ENCODE measurements around the gene EML2.
"Not testable (repeated sequence)": the region's sequence is repeated elsewhere in the genome, so short reads cannot be mapped to it uniquely, and the experiment has no call there.

Gene EML2

GRCh38 chr19:45638930-45639729 lies at the start of gene EML2:
Gene EML2, minus strand, starts transcription at chr19:45639397. Its CDS starts 21 bp downstream, at chr19:45639376.
- Histone ChIP-seq H3K27ac (ENCODE audit: low read depth, low read length) (no peak within 1 kb of the TSS), H3K4me1 (ENCODE audit: control insufficient read depth in 5 of 5, insufficient read depth in 5 of 5, low read length in 5 of 5) (peaks cover 0 to 45% (median 40%) of the 10 kb centered on the region in 5 donors), H3K9ac (ENCODE audit: low read length in 5 of 5) (peak within 1 kb of the TSS; percentile 63 to 89 (median 73)), H3K36me3 (ENCODE audit: control insufficient read depth in 5 of 5, insufficient read depth in 5 of 5, low read length in 5 of 5) (no peaks in the 10 kb centered on the region), H3K27me3 (ENCODE audit: control insufficient read depth in 5 of 5, insufficient read depth in 4 of 5, low read length in 5 of 5) (peaks cover 0 to 10% (median 1%) of the 10 kb centered on the region in 5 donors), H3K9me3 (ENCODE audit: control insufficient read depth in 5 of 5, low read length in 5 of 5) (no peaks in the 10 kb centered on the region), H3K4me3 (ENCODE audit: low read depth in 1 of 5, low read length in 5 of 5) (peak within 1 kb of the TSS; percentile 68 to 91 (median 78))

GRCh38 chr19:45687599-45687998 lies 48.4 kb upstream of the EML2 start:
- Histone ChIP-seq H3K9me3 (ENCODE audit: control insufficient read depth in 5 of 5, low read length in 5 of 5) (no peaks in the 10 kb centered on the region), H3K27me3 (ENCODE audit: control insufficient read depth in 5 of 5, insufficient read depth in 4 of 5, low read length in 5 of 5) (no peaks in the 10 kb centered on the region), H3K9ac (ENCODE audit: low read length in 5 of 5) (no peak overlapping the region), H3K27ac (ENCODE audit: low read depth, low read length) (no peak overlapping the region), H3K4me1 (ENCODE audit: control insufficient read depth in 5 of 5, insufficient read depth in 5 of 5, low read length in 5 of 5) (peaks cover 2 to 19% (median 9%) of the 10 kb centered on the region in 5 donors), H3K36me3 (ENCODE audit: control insufficient read depth in 5 of 5, insufficient read depth in 5 of 5, low read length in 5 of 5) (peaks cover 0 to 42% (median 38%) of the 10 kb centered on the region in 5 donors), H3K4me3 (ENCODE audit: low read depth in 1 of 5, low read length in 5 of 5) (no peak overlapping the region)

- H3K9me3 ChIP-seq (ENCODE audit: control insufficient read depth in 5 of 5, low read length in 5 of 5); H3K27ac ChIP-seq (ENCODE audit: low read depth, low read length); H3K9ac ChIP-seq (ENCODE audit: low read length in 5 of 5); H3K4me3 ChIP-seq (ENCODE audit: low read depth in 1 of 5, low read length in 5 of 5); H3K27me3 ChIP-seq (ENCODE audit: control insufficient read depth in 5 of 5, insufficient read depth in 4 of 5, low read length in 5 of 5): not testable (repeated sequence)
- Histone ChIP-seq H3K4me1 (ENCODE audit: control insufficient read depth in 5 of 5, insufficient read depth in 5 of 5, low read length in 5 of 5) (peaks cover 0 to 13% (median 11%) of the 10 kb centered on the region in 5 donors), H3K36me3 (ENCODE audit: control insufficient read depth in 5 of 5, insufficient read depth in 5 of 5, low read length in 5 of 5) (peaks cover 0 to 42% (median 38%) of the 10 kb centered on the region in 5 donors)
These were observed 45.8 kb upstream of the EML2 start for GRCh38 chr19:45685045-45685444.

GRCh38 chr19:45682908-45683307 lies 43.7 kb upstream of the EML2 start:
- Histone ChIP-seq H3K27ac (ENCODE audit: low read depth, low read length) (no peak overlapping the region), H3K9ac (ENCODE audit: low read length in 5 of 5) (no peak overlapping the region), H3K36me3 (ENCODE audit: control insufficient read depth in 5 of 5, insufficient read depth in 5 of 5, low read length in 5 of 5) (peaks cover 0 to 36% (median 30%) of the 10 kb centered on the region in 5 donors), H3K9me3 (ENCODE audit: control insufficient read depth in 5 of 5, low read length in 5 of 5) (no peaks in the 10 kb centered on the region), H3K4me3 (ENCODE audit: low read depth in 1 of 5, low read length in 5 of 5) (no peak overlapping the region), H3K4me1 (ENCODE audit: control insufficient read depth in 5 of 5, insufficient read depth in 5 of 5, low read length in 5 of 5) (peaks cover 0 to 15% (median 14%) of the 10 kb centered on the region in 5 donors), H3K27me3 (ENCODE audit: control insufficient read depth in 5 of 5, insufficient read depth in 4 of 5, low read length in 5 of 5) (peaks cover 4 to 10% (median 9%) of the 10 kb centered on the region in 5 donors)

- peaks cover 10 to 16% (median 14%) of the 10 kb centered on the region in 5 donors for H3K27me3 ChIP-seq (ENCODE audit: control insufficient read depth in 5 of 5, insufficient read depth in 4 of 5, low read length in 5 of 5)
- H3K9me3 ChIP-seq (ENCODE audit: control insufficient read depth in 5 of 5, low read length in 5 of 5), result no peaks in the 10 kb centered on the region
- peaks cover 0 to 22% (median 21%) of the 10 kb centered on the region in 5 donors for H3K4me1 ChIP-seq (ENCODE audit: control insufficient read depth in 5 of 5, insufficient read depth in 5 of 5, low read length in 5 of 5)
- peaks cover 0 to 28% (median 22%) of the 10 kb centered on the region in 5 donors for H3K36me3 ChIP-seq (ENCODE audit: control insufficient read depth in 5 of 5, insufficient read depth in 5 of 5, low read length in 5 of 5)
- H3K9ac ChIP-seq (ENCODE audit: low read length in 5 of 5), result peak overlapping the region in 4 of 5 donors; percentile 7 to 56 (median 42)
- peak overlapping the region; percentile 10 for H3K27ac ChIP-seq (ENCODE audit: low read depth, low read length)
- peak overlapping the region in 2 of 5 donors; percentile 50 to 52 for H3K4me3 ChIP-seq (ENCODE audit: low read depth in 1 of 5, low read length in 5 of 5)
These were observed 42.9 kb upstream of the EML2 start for GRCh38 chr19:45682117-45682516.

- peak overlapping the region; percentile 10 for H3K27ac ChIP-seq (ENCODE audit: low read depth, low read length)
- H3K4me1 ChIP-seq (ENCODE audit: control insufficient read depth in 5 of 5, insufficient read depth in 5 of 5, low read length in 5 of 5), result peaks cover 0 to 27% (median 21%) of the 10 kb centered on the region in 5 donors
- peak overlapping the region in 4 of 5 donors; percentile 50 to 55 (median 51) for H3K4me3 ChIP-seq (ENCODE audit: low read depth in 1 of 5, low read length in 5 of 5)
- peaks cover 0 to 24% (median 18%) of the 10 kb centered on the region in 5 donors for H3K36me3 ChIP-seq (ENCODE audit: control insufficient read depth in 5 of 5, insufficient read depth in 5 of 5, low read length in 5 of 5)
- no peaks in the 10 kb centered on the region for H3K9me3 ChIP-seq (ENCODE audit: control insufficient read depth in 5 of 5, low read length in 5 of 5)
- peak overlapping the region in 4 of 5 donors; percentile 7 to 56 (median 42) for H3K9ac ChIP-seq (ENCODE audit: low read length in 5 of 5)
- peaks cover 11 to 20% (median 18%) of the 10 kb centered on the region in 5 donors for H3K27me3 ChIP-seq (ENCODE audit: control insufficient read depth in 5 of 5, insufficient read depth in 4 of 5, low read length in 5 of 5)
These were observed 42.3 kb upstream of the EML2 start for GRCh38 chr19:45681391-45682015.

- Histone ChIP-seq H3K4me3 (ENCODE audit: low read depth in 1 of 5, low read length in 5 of 5) (peak overlapping the region in 2 of 5 donors; percentile 1 to 37), H3K4me1 (ENCODE audit: control insufficient read depth in 5 of 5, insufficient read depth in 5 of 5, low read length in 5 of 5) (peaks cover 0 to 27% (median 21%) of the 10 kb centered on the region in 5 donors), H3K27ac (ENCODE audit: low read depth, low read length) (no peak overlapping the region), H3K36me3 (ENCODE audit: control insufficient read depth in 5 of 5, insufficient read depth in 5 of 5, low read length in 5 of 5) (no peaks in the 10 kb centered on the region), H3K9me3 (ENCODE audit: control insufficient read depth in 5 of 5, low read length in 5 of 5) (no peaks in the 10 kb centered on the region), H3K9ac (ENCODE audit: low read length in 5 of 5) (peak overlapping the region in 1 of 5 donors; percentile 7), H3K27me3 (ENCODE audit: control insufficient read depth in 5 of 5, insufficient read depth in 4 of 5, low read length in 5 of 5) (peaks cover 14 to 28% (median 20%) of the 10 kb centered on the region in 5 donors)
These were observed 38.4 kb upstream of the EML2 start for GRCh38 chr19:45677351-45678230.

GRCh38 chr19:45676851-45677263 lies 37.7 kb upstream of the EML2 start:
- Histone ChIP-seq H3K27ac (ENCODE audit: low read depth, low read length) (no peak overlapping the region), H3K9me3 (ENCODE audit: control insufficient read depth in 5 of 5, low read length in 5 of 5) (no peaks in the 10 kb centered on the region), H3K9ac (ENCODE audit: low read length in 5 of 5) (no peak overlapping the region), H3K36me3 (ENCODE audit: control insufficient read depth in 5 of 5, insufficient read depth in 5 of 5, low read length in 5 of 5) (no peaks in the 10 kb centered on the region), H3K4me3 (ENCODE audit: low read depth in 1 of 5, low read length in 5 of 5) (peak overlapping the region in 1 of 5 donors; percentile 9), H3K27me3 (ENCODE audit: control insufficient read depth in 5 of 5, insufficient read depth in 4 of 5, low read length in 5 of 5) (peaks cover 14 to 28% (median 20%) of the 10 kb centered on the region in 5 donors), H3K4me1 (ENCODE audit: control insufficient read depth in 5 of 5, insufficient read depth in 5 of 5, low read length in 5 of 5) (peaks cover 0 to 23% (median 18%) of the 10 kb centered on the region in 5 donors)

- Histone ChIP-seq H3K27ac (ENCODE audit: low read depth, low read length) (no peak overlapping the region), H3K36me3 (ENCODE audit: control insufficient read depth in 5 of 5, insufficient read depth in 5 of 5, low read length in 5 of 5) (no peaks in the 10 kb centered on the region), H3K9ac (ENCODE audit: low read length in 5 of 5) (no peak overlapping the region), H3K9me3 (ENCODE audit: control insufficient read depth in 5 of 5, low read length in 5 of 5) (no peaks in the 10 kb centered on the region), H3K4me3 (ENCODE audit: low read depth in 1 of 5, low read length in 5 of 5) (no peak overlapping the region), H3K4me1 (ENCODE audit: control insufficient read depth in 5 of 5, insufficient read depth in 5 of 5, low read length in 5 of 5) (peaks cover 0 to 22% (median 13%) of the 10 kb centered on the region in 5 donors), H3K27me3 (ENCODE audit: control insufficient read depth in 5 of 5, insufficient read depth in 4 of 5, low read length in 5 of 5) (peaks cover 24 to 38% (median 32%) of the 10 kb centered on the region in 5 donors)
These were observed 35.7 kb upstream of the EML2 start for GRCh38 chr19:45674946-45675345.
